GM19328 (cell line): Measurements from ENCODE around the gene KLHL29.

ENCODE experiments used
- ATAC-seq: cut with Tn5 transposase; IDR thresholded peaks from one replicate; pipeline ENCODE4 v1.9.1; 2021; ENCODE audit warnings: mild to moderate bottlenecking, moderate library complexity; ENCODE audit not compliant: unreplicated experiment

The KLHL29 gene

DNA sequence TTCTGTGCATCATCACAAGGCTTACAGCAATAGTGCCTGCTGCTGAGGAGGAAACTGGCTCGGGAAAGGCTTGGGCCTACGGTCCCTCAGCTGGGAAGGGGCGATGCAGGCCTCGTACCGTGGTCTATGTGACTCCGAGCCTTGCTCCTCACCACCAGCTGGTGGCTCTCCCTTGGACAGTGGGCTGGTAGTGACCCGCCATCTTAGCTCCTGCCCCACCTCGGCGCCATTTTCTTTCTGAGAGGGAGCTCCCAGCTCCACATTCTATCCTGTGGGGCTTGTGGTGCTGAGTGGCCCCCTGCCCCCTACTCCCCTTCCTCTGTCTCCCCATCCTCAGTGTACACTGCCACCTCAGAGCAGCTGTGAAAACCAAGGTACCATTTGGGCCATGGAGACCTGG is 255.7 kb downstream of the KLHL29 start:
- no peak for ATAC-seq

DNA sequence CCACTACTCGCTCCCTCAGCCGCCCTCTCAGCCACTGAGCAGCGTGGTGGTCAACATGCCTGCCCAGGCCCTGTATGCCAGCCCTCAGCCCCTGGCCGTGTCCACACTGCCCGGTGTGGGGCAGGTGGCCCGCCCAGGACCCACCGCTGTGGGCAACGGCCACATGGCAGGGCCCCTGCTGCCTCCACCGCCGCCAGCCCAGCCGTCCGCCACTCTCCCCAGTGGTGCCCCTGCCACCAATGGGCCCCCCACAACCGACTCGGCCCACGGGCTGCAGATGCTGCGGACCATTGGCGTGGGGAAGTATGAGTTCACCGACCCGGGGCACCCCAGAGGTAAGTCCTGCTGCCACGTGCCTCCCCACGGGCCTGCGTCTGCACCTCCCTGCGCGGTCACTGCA is 257.5 kb downstream of the KLHL29 start:
- no peak for ATAC-seq

DNA sequence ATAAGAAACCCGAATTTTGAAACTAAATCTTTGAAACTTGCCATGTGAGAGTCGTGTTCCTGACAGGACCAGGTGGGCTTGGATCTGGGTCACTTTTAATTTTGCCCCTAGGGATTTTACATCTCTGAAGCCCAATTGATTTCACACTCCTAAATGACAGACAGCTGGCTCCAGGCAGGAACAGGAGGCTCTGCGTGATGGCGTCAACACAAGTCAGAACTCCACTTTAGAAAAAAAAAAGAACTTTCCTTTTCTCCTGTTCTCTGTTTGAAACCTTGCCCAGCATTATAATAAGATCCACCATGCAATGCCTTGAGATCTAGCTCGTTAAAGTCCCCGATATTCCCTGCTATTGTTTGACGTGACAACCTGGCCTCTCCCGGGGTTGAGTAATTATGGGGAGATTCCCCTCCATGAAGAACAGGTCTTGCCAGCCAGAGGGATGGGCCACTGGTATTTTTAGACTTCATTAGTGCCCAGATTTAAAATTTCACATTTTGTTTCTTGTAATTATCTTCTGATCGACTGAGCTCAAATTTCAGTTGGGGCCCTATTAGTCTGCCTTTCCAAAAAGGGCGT is 260.3 kb downstream of the KLHL29 start:
- no peak for ATAC-seq

DNA sequence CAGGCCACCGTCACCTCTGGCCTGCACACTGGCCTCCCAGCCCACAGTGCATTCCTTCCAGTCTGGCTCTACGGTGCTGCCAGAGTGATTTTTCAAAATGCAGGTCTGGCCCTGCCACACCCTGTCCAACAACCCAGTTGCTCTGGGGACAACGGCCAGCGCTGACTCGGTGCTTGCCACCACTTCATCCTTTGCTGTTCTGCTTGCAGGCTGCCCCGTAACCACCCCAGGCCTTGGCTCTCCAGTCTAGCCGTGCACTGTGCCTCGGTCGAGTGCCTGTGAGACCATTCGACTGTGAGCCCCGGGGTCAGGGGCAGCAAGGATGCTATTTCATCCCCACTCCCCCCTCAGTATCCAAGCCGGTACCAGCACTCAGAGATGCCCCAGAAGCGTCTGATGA is 262.6 kb downstream of the KLHL29 start:
- ATAC-seq, result no peak

DNA sequence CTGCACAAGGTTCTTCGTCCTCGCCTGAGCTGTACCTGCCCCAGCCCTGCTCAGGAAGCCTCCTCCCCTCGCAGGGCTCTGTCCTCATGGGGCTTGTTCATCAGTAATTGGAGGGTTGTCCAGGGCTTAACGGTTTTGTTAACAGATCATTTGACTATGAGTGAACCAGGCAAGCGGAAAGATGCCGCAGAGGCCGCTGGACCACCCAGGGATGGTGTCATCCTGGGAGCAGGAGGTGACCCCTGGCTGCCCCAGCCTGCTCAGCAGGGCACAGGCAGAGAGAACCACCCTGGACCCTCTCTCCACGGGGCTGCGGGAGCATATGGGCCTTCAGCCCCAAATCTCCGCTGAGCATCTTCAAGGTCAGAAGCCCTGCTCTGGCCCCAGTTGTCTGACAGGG is 264.3 kb downstream of the KLHL29 start:
- no peak for ATAC-seq

DNA sequence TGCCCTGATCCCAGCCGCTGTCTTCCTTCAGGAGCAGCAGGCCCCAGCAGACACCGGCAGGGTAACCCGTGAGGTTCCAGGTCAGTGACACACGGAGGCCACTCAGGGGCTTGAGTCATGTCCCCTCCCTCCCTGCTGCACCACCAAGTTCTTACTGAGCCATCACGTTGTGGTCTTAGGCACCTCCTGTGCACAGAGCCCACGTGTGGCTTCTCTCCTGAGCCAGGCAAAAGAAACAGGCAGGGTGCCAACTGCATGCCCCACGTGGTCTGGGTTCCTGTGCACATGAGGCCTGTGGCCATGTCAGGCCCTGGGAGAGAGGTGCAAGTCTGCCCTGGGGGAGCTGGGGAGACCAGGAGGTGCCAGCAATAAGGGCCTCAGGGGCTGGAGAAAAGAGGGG is 264.8 kb downstream of the KLHL29 start:
- no peak for ATAC-seq

DNA sequence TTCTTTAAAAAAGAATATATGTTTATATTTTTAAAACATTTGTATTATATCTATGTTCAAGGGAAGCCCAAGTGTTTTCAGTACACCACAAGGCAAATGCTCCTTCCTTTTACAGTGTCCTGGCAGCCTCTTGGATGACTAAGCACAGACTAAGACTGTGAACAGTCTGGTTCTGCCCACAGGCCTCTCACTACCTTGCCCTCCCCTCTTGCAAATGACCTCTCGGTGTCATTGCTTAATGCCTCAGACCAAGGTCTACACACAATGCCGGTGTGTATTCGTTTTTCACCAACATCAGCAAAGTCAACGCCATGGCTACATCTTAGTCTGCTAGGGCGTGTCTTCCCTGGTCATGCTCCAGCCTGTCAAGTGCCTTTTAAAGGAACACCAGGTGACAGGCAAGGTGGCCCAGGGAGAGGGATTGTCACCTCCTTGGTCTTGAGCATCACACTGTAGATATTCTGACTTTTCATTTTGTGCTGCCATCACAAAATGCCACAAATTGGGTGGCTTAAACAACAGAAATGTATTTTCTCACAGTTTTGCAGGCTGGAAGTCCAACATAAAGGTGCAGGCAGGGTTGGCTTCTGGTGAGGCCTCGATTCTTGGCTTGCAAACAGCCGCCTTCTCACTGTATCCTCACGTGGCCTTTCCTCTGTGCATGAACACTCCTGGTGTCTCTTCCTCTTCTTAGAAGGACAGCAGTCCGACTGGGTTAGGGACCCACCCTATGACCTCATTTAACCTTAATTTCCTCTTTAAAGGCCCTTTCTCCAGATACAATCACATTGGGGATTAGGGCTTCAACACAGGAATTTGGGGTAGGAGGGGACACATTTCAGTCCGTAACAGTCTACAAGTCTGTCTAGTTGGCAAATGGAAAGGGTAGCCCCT is 266.5 kb downstream of the KLHL29 start:
- no peak for ATAC-seq

DNA sequence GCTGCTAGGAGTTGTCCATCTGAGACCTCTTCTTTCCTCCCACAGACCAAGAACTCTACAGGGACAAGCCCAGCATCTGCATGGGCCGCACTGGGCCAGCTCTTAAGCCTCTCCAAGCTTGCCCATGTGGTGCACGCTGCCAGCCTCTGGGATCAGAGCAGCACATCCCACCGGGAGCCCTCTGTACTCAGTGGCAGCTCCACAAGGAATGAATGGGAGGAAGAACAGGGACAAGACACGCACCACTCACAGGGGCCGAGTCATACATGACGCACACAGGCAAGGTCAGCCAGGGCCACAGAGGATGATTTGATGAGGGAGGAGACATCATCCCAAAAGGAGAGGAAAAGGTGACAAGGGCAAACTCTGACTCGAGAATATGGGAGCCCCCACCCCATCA is 268.3 kb downstream of the KLHL29 start:
- ATAC-seq, result no peak

DNA sequence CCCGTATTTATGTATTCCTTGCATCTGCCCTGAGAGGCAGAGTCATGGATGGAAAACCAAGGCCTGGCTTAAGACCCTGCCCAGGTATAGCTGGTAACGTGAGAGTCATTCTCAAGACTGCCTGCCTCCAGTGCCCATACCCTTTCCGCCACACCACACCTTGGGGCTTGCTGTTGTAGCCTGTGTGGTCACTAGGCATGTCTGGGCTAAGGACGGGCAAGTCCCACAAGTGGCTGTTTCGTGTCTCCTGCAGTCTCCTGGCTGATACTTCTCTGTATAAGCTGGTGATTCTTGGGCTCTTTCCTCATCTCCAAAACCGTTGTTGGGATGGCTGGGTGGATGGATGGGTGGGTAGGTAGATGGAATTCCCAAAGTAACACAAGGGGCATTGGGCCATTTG is 269.8 kb downstream of the KLHL29 start:
- no peak for ATAC-seq

DNA sequence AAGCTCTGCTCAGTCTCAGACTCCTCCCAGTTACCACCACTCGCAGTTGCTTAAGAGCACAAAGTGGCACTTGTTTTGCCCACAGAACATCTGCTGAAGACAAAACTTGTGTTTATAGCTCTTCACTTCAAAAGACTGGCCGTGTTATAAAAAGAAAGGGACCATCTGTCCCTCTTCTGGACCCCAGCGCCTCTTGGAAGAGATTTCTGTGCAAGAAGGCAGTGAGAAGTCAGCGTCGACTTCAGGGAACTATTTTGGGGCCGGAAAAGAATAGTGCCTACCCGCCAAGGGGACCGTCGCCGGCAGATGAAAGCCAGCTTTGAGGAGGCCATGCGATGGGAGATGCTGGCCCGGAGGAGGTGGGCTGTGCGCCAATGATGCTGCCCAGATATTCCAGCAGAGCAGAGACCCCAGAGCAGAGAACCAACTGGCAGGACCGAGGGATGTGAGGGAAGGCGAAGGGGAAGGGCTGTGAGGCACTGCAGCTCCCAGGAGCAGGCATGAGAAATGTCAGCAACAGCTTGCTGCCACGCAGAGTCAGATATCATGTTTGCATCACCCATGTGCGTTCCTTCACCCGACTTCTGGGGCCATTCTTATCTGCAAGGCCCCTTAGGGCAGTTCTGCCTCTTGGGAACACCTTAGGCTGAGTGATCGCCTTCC is 271.1 kb downstream of the KLHL29 start:
- no peak for ATAC-seq

DNA sequence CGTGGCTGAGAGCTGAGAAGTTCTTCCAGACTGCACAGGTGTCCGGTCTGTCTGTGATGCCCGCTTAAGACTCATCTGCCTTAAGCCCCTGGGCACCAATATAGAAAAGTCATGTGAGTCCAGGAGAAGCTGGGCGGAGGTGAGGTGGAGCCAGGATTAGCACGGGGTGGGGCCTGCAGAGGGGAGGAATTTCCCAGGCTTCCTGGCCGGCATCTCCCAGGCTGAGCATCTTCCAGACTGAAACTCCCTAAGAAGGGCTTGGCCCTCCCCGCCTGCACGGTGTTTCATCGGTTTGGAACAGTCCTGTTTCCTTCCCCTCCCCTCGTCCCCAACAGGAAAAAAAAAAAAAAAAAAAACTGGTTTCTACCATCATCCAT is 271.6 kb downstream of the KLHL29 start:
- ATAC-seq, result no peak

DNA sequence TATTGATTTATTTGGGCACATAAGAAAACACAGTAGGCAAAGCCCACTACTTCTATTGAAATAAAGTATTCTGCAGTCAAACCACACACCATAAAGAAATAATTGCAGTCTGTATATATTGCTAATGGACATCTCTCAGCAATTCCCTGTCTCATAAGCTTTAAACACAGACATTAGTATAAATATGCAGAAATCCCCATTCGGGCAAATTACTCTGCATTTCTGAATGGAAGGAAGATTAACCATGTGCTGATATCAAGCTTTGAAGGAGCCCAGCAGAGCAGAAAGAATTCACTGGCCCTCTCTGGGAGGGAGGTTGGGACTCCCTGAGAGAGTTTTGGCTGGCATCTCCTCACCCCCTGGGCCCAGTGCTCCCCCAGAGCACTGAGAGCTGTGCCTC is 272.4 kb downstream of the KLHL29 start:
- ATAC-seq, result no peak

DNA sequence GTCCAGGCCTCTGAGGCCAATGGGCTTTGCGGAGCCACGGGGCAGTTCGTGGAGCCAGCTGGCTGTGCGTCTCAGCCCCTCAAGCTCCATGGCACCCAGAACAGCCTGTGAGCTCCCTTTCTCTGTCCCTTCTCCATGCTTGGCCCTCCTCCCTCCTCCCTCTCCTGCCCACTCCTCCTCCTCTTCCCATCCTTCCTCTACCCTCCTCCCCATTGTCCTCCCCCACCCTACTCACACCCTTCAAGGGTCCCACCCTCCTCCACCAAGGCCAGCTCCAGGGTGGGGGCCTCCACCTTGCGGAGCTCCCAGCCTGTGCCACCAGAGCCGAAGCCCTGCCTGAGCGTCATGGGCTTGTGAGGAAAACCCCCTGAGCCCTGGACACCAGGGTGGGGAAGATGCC is 273.0 kb downstream of the KLHL29 start:
- ATAC-seq, result no peak

DNA sequence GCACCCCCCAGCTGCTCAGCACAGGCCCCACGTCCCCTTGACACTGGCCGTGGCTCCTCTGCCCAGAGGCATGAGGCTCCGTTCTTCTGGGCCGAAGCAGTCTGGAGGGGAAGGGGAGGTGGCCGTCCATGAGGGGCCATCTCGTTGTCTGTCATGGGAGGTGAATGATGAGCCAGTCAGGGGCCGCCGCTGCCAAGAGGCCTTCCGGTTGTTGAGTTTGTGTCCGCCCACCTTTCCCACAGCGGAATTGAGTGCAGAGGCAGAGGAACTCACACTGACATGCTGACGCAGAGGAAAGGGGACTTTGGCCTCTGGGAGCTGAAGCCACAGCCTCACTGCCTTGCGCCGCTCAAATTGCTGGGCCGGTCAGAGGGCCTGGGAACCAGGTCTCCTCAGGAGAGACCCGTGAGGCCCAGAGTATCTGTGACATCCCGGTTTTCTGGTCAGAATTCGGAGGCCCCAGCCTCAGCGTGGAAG is 273.5 kb downstream of the KLHL29 start:
- ATAC-seq, result no peak

DNA sequence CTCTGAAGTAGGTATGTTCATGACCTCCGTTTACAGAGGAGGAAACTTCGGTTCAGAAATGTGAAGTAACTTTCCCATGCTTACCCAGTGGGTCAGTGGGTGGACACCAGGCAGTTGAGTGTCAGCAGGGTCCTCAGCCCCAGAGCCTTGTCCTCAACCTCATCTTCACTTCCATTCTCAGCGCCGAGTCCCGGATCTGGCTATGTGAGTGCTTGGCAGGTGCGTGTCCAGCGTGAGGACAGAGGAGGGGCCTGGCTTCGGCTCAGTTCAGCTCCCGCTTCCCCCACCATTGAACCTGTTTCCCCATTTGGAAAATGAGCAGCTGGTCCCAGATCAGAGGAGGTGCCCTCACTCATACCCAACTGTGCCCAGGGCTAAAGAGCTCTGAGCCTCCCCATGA is 274.3 kb downstream of the KLHL29 start:
- ATAC-seq, result no peak

DNA sequence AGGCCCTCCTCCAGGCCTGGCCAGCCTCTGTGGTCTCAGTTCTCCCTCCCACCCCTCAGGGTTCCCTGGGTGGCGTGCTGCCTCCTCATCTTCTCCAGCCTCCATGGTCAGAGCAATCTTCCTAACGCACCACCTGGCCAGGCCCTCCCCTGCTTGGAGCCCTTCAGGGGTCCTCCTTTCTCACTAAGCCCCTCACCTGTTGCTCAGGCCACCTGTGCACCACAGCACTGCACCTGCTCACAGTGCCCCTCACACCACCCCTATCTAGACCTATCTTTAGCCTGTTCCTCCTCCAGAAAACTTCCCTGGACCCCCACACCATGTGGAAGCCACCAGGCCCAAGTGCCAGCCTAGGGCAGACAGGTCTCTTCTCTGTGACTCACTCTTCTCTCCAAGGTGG is 274.8 kb downstream of the KLHL29 start:
- no peak for ATAC-seq

DNA sequence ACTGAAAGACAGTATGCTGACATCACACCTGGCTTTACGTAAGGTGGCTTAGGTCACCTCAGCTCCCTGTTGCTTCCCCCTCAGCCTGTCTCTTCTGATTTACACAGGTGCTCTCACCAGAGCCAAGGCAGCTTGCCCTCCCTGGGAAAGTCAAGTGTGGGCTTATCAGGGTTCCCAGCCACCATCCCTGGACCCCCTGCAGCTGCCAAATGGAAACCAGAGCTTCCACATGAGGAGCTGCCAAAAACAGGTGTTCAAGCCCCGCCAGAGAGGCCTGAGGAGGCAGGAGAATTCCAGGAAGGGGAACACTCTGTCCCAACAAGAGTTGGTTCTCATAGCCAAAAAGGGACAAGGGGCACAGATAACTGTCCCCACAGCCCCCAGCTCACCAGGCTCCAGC is 275.3 kb downstream of the KLHL29 start:
- no peak for ATAC-seq

DNA sequence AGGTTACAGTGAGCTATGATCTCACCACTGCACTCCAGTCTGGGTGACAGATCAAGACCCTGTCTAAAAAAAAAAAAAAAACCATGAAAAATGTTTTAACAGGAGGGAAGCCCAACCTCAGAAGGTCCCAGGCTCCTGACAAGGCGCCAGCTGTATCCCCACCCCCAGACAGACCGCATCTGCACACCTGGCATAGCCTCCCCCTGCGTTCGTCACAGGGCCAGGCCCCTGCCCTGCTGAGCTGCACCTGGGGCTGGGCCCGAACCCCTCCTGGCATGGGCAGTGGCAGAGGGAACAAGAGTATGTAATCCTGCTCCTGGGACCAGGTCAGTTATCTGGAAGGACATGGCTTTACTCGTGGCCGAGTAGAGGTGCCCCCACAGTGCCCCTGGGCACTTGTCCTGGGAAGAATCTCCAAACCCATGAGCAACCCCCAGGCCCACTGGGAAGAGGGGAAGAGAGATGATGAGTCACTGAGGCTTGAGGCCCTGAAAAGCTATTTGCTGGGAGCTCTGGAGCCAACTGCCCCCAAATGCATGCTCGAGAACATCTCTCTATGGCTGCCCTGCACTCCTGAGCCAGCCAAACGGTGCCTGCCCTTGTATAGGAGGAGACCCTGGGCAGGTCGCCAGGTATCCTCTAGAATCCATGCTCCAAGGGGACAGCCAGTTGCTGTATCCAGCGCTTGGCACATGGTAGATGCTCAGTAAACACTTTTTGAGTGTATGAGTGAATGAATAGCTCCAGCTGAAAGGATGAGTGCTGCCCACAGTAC is 276.5 kb downstream of the KLHL29 start:
- no peak for ATAC-seq

DNA sequence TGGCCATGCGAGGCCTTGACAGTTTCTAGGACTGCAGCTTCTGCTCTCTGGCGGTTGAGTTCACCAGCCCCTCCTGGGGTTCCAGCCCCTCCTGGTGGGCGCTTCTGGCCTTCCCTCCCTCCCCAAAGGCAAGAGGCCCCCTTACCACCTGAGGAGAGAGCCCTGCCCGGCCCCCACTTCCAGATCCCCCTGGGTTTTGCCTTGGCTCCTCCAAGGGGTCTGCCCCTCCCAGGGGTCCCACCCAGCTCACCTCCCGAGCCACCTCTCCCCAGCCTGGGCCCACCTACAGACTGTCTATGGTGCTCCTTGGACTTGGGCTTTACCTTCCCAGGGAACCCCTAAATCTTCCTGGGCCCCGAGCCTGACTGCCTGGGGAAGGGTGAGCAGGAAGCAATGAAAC is 277.5 kb downstream of the KLHL29 start:
- no peak for ATAC-seq

DNA sequence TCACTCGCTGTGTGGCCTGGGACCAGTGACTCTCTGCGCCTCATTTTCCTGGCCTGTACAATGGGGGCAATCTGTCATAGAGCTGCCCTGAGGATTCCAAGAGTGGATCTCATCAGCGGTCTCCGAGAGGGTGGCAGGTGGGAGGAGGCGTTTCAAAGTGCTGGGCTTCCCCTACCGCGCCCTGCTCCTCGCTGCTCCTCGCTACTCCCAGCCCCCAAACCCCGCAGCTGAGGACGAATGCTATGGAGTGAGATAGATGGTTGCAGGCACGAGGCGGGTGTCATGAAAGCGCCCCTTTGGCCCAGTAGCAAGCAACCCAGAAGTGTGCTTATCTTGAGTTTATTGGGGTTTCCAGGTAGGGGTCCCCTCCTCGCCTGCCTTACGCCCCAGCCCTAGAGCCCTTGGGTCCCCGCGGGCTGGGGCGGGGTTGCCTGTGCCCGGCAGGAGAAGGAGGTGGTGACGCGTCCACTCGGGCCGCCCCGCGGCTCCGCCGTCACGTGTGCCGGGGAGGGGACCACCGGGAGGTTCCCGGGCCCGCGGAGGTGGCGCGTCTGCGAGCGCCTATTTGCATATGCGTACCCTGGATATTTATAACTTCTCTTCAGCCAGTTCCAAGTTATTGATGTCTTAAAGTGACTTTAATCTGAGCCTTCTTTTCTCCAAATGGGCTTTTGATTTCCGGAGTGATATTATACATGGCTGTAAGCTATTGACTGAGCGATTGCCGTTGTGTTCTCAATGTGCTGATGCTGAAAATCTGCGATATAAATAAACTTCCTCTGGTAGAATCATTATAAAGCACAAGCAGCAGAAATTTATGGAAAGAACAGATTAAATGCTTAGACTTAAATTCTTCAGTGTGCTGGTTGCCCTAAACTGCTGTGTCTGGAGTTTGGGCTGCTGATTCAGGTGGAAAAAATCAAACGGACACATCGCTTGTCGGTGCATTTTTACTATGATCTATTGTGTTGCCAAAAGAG is 278.3 kb downstream of the KLHL29 start:
- ATAC-seq, result no peak
